ENCODE data around the gene ATPAF2. TPM values are rescaled to one million over a fixed set of nuclear protein-coding genes. Genes with fewer than 3 reads are reported as not detected.

The ATPAF2 gene
- total and polyA plus RNA-seq, 4 donors: 17.7 to 32.9 (median 23.3) TPM

DNA sequence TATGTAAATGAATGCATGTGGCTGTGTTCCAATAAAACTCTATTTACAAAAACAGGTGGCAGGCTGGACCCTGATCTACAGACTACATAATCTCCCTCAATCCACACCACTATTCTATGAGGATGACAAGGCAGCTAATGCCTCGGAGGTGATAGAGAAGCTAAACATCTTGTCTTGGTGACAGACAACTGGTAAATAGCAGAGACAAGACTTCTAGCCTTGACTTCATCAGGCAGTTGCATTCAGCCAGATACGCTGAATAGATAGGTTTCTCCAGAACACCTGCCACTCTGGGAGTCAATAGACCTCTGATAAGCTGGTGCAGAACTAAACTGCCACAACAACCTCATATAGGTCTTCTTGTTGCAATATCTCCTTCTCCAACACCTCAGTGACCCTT lies 3.3 kb downstream of the ATPAF2 start:
- Histone ChIP-seq H3K9me3 (ENCODE audit: control insufficient read depth in 4 of 4, insufficient read depth in 3 of 4, low read length in 3 of 4) (no peaks in the 10 kb centered on the region), H3K4me1 (ENCODE audit: control insufficient read depth in 5 of 5, insufficient read depth in 5 of 5, low read length in 5 of 5) (peaks cover 6 to 20% (median 13%) of the 10 kb centered on the region in 5 donors), H3K4me3 (no peak overlapping the region), H3K9ac (ENCODE audit: insufficient read depth in 1 of 2, low read length in 2 of 2) (no peak overlapping the region), H3K36me3 (ENCODE audit: control insufficient read depth in 4 of 4, insufficient read depth in 4 of 4, low read length in 4 of 4) (peaks cover 0 to 3% (median 0%) of the 10 kb centered on the region in 4 donors), H3K27ac (ENCODE audit: low read depth in 1 of 2, low read length in 1 of 2) (no peak overlapping the region), H3K27me3 (ENCODE audit: control insufficient read depth in 3 of 3, insufficient read depth in 3 of 3, low read length in 2 of 3) (no peaks in the 10 kb centered on the region)
- no peak for ATAC-seq (ENCODE audit: insufficient read depth, low FRiP score)
- 77 to 88% methylated on average over 2 of the region's 2 CpGs for WGBS, 2 donors
- DNase-seq: no peak
- no peak for TF ChIP-seq CTCF (IDR thresholded peaks at IDR 0.05; ENCODE audit: control extremely low read depth, extremely low read depth)

DNA sequence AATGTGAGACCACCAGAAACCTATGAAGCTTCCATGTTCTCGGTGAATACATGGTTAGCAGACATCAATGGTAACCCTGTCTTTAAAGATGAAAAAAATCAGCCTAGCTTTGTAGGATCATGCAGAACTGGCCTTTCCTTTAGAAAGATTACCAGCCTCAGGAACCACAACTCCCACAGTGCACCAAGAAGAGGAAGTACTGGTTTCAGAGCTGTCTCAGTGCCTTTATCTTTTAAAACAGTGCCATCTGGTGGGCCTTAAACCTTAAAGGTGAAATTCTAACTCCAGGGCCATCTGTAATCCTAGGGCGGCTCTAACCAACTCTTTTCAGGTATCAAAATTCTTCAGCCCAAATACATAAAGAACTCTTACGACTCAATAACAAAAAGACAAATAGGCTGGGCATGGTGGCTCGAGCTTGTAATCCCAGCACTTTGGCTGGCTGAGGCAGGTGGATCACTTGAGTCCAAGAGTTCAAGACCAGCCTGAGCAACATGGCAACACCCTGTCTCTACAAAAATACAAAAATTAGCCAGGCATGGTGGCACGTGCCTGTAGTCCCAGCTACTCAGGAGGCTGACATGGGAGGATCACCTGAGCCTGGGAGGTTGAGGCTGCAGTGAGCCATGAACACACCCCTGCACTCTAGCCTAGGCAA lies 5.4 kb downstream of the ATPAF2 start:
- 25 to 27% methylated on average over 5 of the region's 5 CpGs for WGBS, 2 donors
- peak; percentile 89 for ATAC-seq (ENCODE audit: insufficient read depth, low FRiP score)
- Histone ChIP-seq H3K9me3 (ENCODE audit: control insufficient read depth in 4 of 4, insufficient read depth in 3 of 4, low read length in 3 of 4) (no peaks in the 10 kb centered on the region), H3K36me3 (ENCODE audit: control insufficient read depth in 4 of 4, insufficient read depth in 4 of 4, low read length in 4 of 4) (no peaks in the 10 kb centered on the region), H3K27me3 (ENCODE audit: control insufficient read depth in 3 of 3, insufficient read depth in 3 of 3, low read length in 2 of 3) (no peaks in the 10 kb centered on the region), H3K9ac (ENCODE audit: insufficient read depth in 1 of 2, low read length in 2 of 2) (no peak overlapping the region), H3K4me1 (ENCODE audit: control insufficient read depth in 5 of 5, insufficient read depth in 5 of 5, low read length in 5 of 5) (peaks cover 3 to 14% (median 11%) of the 10 kb centered on the region in 5 donors), H3K4me3 (no peak overlapping the region), H3K27ac (ENCODE audit: low read depth in 1 of 2, low read length in 1 of 2) (no peak overlapping the region)
- DNase-seq: peak; percentile 51 to 91 (median 89)
- peak; percentile 69 for TF ChIP-seq CTCF (IDR thresholded peaks at IDR 0.05; ENCODE audit: control extremely low read depth, extremely low read depth)

DNA sequence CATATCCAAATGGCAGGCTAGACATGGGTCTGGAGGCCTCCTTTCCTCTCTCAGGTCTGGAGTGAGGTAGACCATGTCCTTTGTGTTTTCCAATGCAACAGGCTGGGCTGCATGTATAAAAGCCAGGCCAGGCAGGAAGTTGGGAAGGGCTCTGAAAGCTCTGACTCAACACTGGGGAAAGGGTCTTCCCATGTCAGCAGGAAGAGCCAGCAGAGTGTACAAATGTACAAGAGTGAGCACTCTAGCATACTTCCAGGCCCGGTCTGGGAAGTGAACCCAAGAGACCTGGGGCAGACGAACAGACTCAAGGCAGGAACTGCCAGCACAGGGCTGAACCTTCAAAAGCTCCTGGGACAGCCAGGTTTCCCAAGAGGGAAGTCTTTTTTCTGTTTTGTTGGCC lies 7.0 kb downstream of the ATPAF2 start:
- no peak for ATAC-seq (ENCODE audit: insufficient read depth, low FRiP score)
- 51 to 53% methylated on average over 2 of the region's 2 CpGs for WGBS, 2 donors
- no peak overlapping the region for H3K27ac ChIP-seq (ENCODE audit: low read depth in 1 of 2, low read length in 1 of 2)

More for the DNA sequence above, 7.0 kb downstream of the ATPAF2 start:
- no peaks in the 10 kb centered on the region for H3K9me3 ChIP-seq (ENCODE audit: control insufficient read depth in 4 of 4, insufficient read depth in 3 of 4, low read length in 3 of 4)
- no peak for TF ChIP-seq CTCF (IDR thresholded peaks at IDR 0.05; ENCODE audit: control extremely low read depth, extremely low read depth)
- peaks cover 0 to 8% (median 3%) of the 10 kb centered on the region in 5 donors for H3K4me1 ChIP-seq (ENCODE audit: control insufficient read depth in 5 of 5, insufficient read depth in 5 of 5, low read length in 5 of 5)
- no peaks in the 10 kb centered on the region for H3K27me3 ChIP-seq (ENCODE audit: control insufficient read depth in 3 of 3, insufficient read depth in 3 of 3, low read length in 2 of 3)
- H3K4me3 ChIP-seq: no peak overlapping the region
- DNase-seq: peak in 2 of 3 donors; percentile 14 to 29
- H3K9ac ChIP-seq (ENCODE audit: insufficient read depth in 1 of 2, low read length in 2 of 2): no peak overlapping the region
- peaks cover 0 to 8% (median 0%) of the 10 kb centered on the region in 4 donors for H3K36me3 ChIP-seq (ENCODE audit: control insufficient read depth in 4 of 4, insufficient read depth in 4 of 4, low read length in 4 of 4)
